Esophagus muscularis mucosa (tissue), 4 donors: Measurements from ENCODE around the gene IGFN1. TPM values are rescaled to one million over a fixed set of nuclear protein-coding genes. Genes with fewer than 3 reads are reported as not detected.

Experiments used
- DNase-seq: peaks from one replicate; pipeline ENCODE4 v3.0.0-alpha.2; 2017; ENCODE audit errors: extremely low spot score
- H3K27ac ChIP-seq, 4 donors: fragments of 200-600 bp; sonication (generic); replicated peaks in 1 of 4; 1 replicate in 3 of 4; 2 replicates in 1 of 4; pipeline ENCODE4 v1.5.1; 2016 to 2019; ENCODE audit warnings: mild to moderate bottlenecking in 1 of 4
- H3K27me3 ChIP-seq, 4 donors: fragments of 200-600 bp; sonication (generic); one replicate each; pipeline versions ENCODE4 v1.5.1 to v1.6.0; 2016 to 2019
- H3K36me3 ChIP-seq, 4 donors: fragments of 200-600 bp; sonication (generic); one replicate each; pipeline ENCODE4 v1.5.1; 2016 to 2019
- H3K4me1 ChIP-seq, 4 donors: fragments of 200-600 bp; sonication (generic); one replicate each; pipeline ENCODE4 v1.5.1; 2016 to 2019
- H3K4me3 ChIP-seq, 4 donors: fragments of 200-600 bp; sonication (generic); 1 replicate in 2 of 4; 2 replicates in 2 of 4; pipeline ENCODE4 v1.5.1; 2016 to 2019; ENCODE audit warnings: mild to moderate bottlenecking in 4 of 4, moderate library complexity in 1 of 4
- H3K9me3 ChIP-seq, 4 donors: fragments of 200-600 bp; sonication (generic); 1 replicate in 3 of 4; 2 replicates in 1 of 4; pipeline ENCODE4 v1.5.1; 2016 to 2019
- EP300 ChIP-seq: sonication (generic); formaldehyde crosslinking; IDR thresholded peaks from one replicate; pipeline ENCODE4 v1.6.1; 2017; ENCODE audit warnings: antibody characterized with exemption
- POLR2A ChIP-seq: fragments of 450-650 bp; IDR thresholded peaks from one replicate; pipeline ENCODE4 v1.6.1; 2017; ENCODE audit warnings: antibody characterized with exemption, moderate library complexity, mild to moderate bottlenecking, low read depth
- POLR2AphosphoS5 ChIP-seq, 2 donors: sonication (generic); formaldehyde crosslinking; IDR thresholded peaks; one replicate each; pipeline ENCODE4 v1.6.1; 2017; ENCODE audit warnings: antibody characterized with exemption in 2 of 2
- WGBS: methylation state at CpG from one replicate; pipeline ENCODE4 v1.1.5; 2018; 5-methylcytosine and 5-hydroxymethylcytosine counted together
- intact Hi-C: fragments of 100-400 bp; cut with DNase I; formaldehyde crosslinking; loops from one replicate; pipeline ENCODE4 v1.15.1; 2023
- total RNA-seq, 4 donors: library from RNA; depleted of rRNA; stranded (reverse); fragments of >200 nt; gene quantifications; one replicate each; pipeline versions ENCODE4 v1.1.0 to v1.2.1, GENCODE V29; 2016
- TF ChIP-seq, protein P1 (sequence below), 3 experiments: fragments of 200-600 bp in 2 of 3; fragments of 450-650 bp in 1 of 3; sonication (generic) in 2 of 3; IDR thresholded peaks; one replicate each; pipeline ENCODE4 v1.5.1; 2017 to 2019; ENCODE audit warnings: antibody characterized with exemption in 3 of 3, mild to moderate bottlenecking in 2 of 3, moderate library complexity in 1 of 3

The IGFN1 gene
- total RNA-seq, 4 donors from 2014 or later: not detected

DNA sequence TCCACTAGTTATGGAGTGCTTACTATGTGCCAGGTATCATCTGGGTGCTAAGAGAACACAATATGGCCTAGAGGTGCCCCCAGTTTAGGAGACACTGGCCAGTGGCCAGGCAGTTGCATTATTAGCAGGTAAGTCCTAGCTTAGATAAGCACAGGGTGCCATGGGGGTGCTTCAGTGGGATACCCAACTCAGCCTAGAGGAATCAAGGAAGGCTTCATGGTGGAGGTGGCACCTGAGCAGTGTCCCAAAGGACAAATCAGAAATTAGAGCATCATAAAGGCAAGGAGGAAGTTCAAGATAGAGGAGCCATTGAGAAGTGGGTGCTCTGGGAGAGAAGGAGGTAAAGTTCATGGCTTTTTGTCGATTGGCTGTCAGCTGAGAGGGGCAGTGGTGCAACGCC is 60.8 kb downstream of the IGFN1 start:
- WGBS: 86% methylated on average over 2 of the region's 2 CpGs
- no peak for TF ChIP-seq EP300
- TF ChIP-seq POLR2AphosphoS5 (IDR thresholded peaks at IDR 0.05): no peak
- TF ChIP-seq POLR2A: no peak
- TF ChIP-seq, protein P1, sequence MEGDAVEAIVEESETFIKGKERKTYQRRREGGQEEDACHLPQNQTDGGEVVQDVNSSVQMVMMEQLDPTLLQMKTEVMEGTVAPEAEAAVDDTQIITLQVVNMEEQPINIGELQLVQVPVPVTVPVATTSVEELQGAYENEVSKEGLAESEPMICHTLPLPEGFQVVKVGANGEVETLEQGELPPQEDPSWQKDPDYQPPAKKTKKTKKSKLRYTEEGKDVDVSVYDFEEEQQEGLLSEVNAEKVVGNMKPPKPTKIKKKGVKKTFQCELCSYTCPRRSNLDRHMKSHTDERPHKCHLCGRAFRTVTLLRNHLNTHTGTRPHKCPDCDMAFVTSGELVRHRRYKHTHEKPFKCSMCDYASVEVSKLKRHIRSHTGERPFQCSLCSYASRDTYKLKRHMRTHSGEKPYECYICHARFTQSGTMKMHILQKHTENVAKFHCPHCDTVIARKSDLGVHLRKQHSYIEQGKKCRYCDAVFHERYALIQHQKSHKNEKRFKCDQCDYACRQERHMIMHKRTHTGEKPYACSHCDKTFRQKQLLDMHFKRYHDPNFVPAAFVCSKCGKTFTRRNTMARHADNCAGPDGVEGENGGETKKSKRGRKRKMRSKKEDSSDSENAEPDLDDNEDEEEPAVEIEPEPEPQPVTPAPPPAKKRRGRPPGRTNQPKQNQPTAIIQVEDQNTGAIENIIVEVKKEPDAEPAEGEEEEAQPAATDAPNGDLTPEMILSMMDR (IDR thresholded peaks at IDR 0.05): no peak
- no peak overlapping the region for H3K27ac ChIP-seq
- H3K36me3 ChIP-seq: no peaks in the 10 kb centered on the region
- peaks cover 0 to 12% (median 0%) of the 10 kb centered on the region in 4 donors for H3K27me3 ChIP-seq
- intact Hi-C loops: loop anchor here (5.0 kb wide), 1 partner anchor 156 kb away; no protein-coding TSS in a partner anchor
- no peaks in the 10 kb centered on the region for H3K4me1 ChIP-seq
- DNase-seq: peak; percentile 70
- no peaks in the 10 kb centered on the region for H3K9me3 ChIP-seq
- H3K4me3 ChIP-seq: no peak overlapping the region

DNA sequence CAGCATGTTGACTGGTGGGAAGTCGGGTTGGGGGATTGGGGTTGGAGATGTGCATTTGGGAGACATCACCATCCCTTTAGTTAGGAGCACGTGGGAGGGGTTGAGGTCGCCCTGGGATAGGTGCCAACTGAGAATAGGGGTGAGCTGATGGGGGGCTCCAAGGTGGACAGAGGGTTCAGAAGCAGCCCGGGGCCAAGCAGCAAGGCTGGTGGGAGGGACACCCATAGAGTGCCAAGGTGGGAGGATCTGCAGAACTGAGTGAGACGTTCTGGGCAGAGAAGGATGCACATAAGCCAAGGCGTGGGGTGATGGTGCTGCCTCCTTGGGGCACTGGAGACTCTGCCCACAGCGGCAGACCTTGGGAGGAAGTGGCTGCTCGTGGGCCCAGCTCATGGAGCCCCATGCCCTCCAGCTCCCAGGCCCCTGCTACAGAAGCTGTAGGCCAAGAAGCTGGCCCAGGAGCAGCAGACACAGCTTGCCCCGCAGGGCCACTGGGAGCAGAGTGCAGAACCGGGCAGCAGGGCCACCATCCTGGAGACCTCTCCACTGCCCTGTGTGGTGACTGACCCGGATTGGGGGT is 61.3 kb downstream of the IGFN1 start:
- Histone ChIP-seq H3K36me3 (no peaks in the 10 kb centered on the region), H3K4me3 (no peak overlapping the region), H3K27ac (no peak overlapping the region), H3K27me3 (peaks cover 0 to 12% (median 0%) of the 10 kb centered on the region in 4 donors), H3K4me1 (no peaks in the 10 kb centered on the region), H3K9me3 (no peaks in the 10 kb centered on the region)
- WGBS: 79% methylated on average over 11 of the region's 11 CpGs
- peak; percentile 75 for DNase-seq
- intact Hi-C loops: loop anchor here (5.0 kb wide), 1 partner anchor 155 kb away; no protein-coding TSS in a partner anchor
- TF ChIP-seq POLR2A (no peak), EP300 (no peak), POLR2AphosphoS5 (IDR thresholded peaks at IDR 0.05) (no peak)
- TF ChIP-seq, protein P1 (IDR thresholded peaks at IDR 0.05): no peak

DNA sequence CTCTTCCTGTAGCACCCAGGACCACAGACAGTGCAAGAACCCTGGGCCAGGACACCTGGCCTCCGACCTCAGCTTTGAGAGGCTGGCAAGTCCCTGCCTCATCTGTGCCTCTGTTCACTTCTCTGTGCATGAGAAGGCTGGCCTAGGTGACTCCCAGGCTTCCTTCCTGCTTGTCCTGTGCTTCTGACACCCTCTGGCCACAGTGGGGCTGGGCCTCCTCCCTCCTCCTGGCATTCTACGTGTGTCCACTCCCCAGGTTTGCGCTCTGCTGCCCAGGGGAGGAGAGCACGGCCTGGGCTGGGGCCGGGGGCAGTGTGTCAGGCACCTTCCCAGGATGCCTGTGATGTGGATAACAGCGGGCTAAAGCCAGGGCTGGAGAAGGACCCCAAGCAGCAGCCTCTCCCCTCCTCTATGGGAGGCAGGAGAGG is 62.3 kb downstream of the IGFN1 start:
- H3K9me3 ChIP-seq: no peaks in the 10 kb centered on the region
- peak; percentile 85 for DNase-seq
- no peaks in the 10 kb centered on the region for H3K36me3 ChIP-seq
- H3K27ac ChIP-seq: no peak overlapping the region
- peaks cover 0 to 12% (median 0%) of the 10 kb centered on the region in 4 donors for H3K27me3 ChIP-seq
- H3K4me1 ChIP-seq: no peaks in the 10 kb centered on the region
- intact Hi-C loops: loop anchor here (5.0 kb wide), 1 partner anchor 154 kb away; no protein-coding TSS in a partner anchor
- WGBS: 86% methylated on average over 4 of the region's 6 CpGs
- no peak for TF ChIP-seq POLR2A
- TF ChIP-seq, protein P1 (IDR thresholded peaks at IDR 0.05): no peak
- no peak for TF ChIP-seq EP300
- TF ChIP-seq POLR2AphosphoS5 (IDR thresholded peaks at IDR 0.05): no peak
- H3K4me3 ChIP-seq: no peak overlapping the region

DNA sequence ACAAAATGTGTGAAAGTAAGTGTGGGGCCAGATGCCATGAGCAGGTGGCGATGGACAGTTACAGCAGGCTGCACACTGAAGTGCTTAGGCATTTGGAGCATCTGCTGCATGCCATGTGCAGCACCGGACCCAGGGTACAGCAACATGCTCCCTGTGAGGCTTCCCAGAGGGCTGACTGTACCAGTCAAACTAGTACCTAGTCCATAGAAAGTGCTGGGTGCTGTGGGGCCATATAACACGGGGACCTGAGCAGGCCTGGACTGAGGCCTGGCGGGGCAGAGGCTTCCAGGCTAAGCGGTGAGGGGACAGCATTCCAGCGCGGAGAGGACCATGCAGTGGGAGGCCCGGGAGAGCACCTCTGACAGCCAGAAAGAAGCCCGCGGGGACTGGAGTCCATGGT is 62.8 kb downstream of the IGFN1 start:
- Histone ChIP-seq H3K4me1 (no peaks in the 10 kb centered on the region), H3K9me3 (no peaks in the 10 kb centered on the region), H3K27ac (no peak overlapping the region), H3K36me3 (no peaks in the 10 kb centered on the region), H3K27me3 (peaks cover 0 to 12% (median 0%) of the 10 kb centered on the region in 4 donors), H3K4me3 (no peak overlapping the region)
- intact Hi-C loops: loop anchor here (5.0 kb wide), 1 partner anchor 154 kb away; no protein-coding TSS in a partner anchor
- WGBS: 80% methylated on average over 8 of the region's 10 CpGs
- TF ChIP-seq EP300 (no peak), POLR2A (no peak)
- DNase-seq: peak; percentile 84

DNA sequence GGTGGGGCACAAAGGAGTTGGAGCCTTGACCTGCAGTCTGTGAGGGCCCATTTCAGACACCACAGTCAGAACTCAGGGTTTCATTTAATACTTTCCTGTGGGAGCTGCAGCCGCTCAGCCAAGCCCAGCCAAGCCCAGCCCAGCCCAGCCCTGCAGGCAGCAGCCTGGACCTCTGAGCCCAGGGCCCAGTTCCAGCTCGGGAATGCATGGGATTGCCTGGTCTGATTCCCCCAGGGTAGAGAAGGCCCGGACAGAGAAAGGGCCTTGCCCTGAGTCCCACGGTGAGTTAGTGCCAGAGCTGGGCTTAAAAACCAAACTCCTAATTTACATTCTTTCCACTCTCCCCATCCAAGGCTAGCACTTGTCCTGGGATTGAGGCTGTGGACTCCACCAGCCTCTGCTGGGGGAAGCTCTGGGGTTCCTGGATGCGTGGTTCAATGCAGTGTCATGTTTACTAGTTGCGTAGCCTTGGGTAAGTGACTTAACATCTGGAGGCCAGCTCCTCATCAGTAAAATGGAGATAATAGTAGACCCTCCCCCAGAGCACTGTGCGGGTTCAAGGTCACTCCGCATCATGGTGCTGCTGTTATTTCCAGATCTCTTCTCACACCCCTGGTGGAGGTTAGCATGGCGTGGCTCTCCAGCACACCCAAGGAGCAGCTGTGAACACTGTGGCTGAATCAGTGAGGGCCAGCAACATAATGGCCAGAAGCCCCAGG is 63.4 kb downstream of the IGFN1 start:
- intact Hi-C loops: loop anchor here (1.0 to 5.0 kb wide), 2 partner anchors 107 to 153 kb away; no protein-coding TSS in a partner anchor
- no peaks in the 10 kb centered on the region for H3K4me1 ChIP-seq
- H3K36me3 ChIP-seq: no peaks in the 10 kb centered on the region
- peaks cover 0 to 19% (median 0%) of the 10 kb centered on the region in 4 donors for H3K27me3 ChIP-seq
- peak; percentile 70 for DNase-seq
- H3K9me3 ChIP-seq: no peaks in the 10 kb centered on the region
- no peak overlapping the region for H3K27ac ChIP-seq
- no peak overlapping the region for H3K4me3 ChIP-seq
- 87% methylated on average over 3 of the region's 9 CpGs for WGBS
- TF ChIP-seq POLR2AphosphoS5 (IDR thresholded peaks at IDR 0.05) (no peak), EP300 (no peak), POLR2A (no peak)
- TF ChIP-seq, protein P1 (IDR thresholded peaks at IDR 0.05): no peak
